ENCODE measurements around the gene DOLK.

DNA sequence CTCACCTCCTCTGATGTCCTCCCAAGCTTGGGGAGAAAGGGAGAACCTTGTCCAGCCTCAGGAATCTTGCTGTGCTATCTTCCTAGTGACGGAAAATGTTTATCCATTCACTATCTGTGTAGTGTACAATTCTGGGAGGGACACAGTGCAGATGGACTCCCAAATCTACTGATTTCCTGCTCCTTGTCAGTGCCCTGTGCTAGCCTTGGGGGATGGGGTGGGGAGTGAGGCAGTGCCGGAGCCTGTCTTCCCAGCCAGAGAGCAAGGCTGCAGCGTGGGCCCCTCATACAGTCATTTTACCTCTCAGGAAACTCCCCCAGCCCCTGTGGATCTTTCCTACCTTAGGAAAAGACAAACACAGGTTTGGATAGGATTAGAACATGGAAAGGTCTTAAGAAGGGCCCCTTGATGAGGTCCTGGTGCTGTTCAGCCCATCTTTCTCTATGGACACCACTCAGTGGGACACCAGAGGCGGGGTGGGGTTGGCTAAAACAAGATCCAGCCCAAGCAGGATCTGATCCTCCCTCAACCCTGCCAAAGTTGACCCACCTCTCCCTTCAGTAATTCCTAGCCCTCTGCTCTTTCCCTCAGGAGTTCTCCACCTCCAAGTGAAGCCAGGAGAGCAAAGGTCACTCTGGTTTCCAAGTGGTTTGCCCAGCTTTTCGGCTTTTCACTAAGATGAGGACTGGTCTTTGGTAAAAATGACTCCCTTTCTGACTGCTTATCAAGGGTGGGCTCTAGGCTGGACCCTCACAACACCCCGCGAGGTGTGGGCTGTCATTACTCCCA lies 3.4 kb downstream of the DOLK start:
- TF ChIP-seq ZNF274 (IDR thresholded peaks at IDR 0.05; ENCODE audit: low read depth, low read length) = no peak
- no peak for TF ChIP-seq YY1 (IDR thresholded peaks at IDR 0.05; ENCODE audit: insufficient read depth, insufficient read length)
